Osteoblast (primary cell): ENCODE measurements around the gene HMGB1. TPM values are rescaled to one million over a fixed set of nuclear protein-coding genes. Genes with fewer than 3 reads are reported as not detected.
"Not testable (repeated sequence)": the region's sequence is repeated elsewhere in the genome, so short reads cannot be mapped to it uniquely, and the experiment has no call there.

Experiments
- DNase-seq: peaks from one replicate; pipeline ENCODE4 v3.0.0; 2011; ENCODE audit warnings: low spot score, mixed read lengths; ENCODE audit not compliant: insufficient read length; ENCODE audit errors: missing footprints
- H2AFZ ChIP-seq: 2 replicates; pipeline ENCODE4 v1.6.0; 2011; ENCODE audit warnings: mild to moderate bottlenecking, low read length
- H3K27ac ChIP-seq: 2 replicates; pipeline ENCODE4 v1.5.1; 2011; ENCODE audit warnings: mild to moderate bottlenecking, low read depth, low read length, moderate library complexity
- H3K27me3 ChIP-seq: 2 replicates; pipeline ENCODE4 v1.6.0; 2012; ENCODE audit warnings: mild to moderate bottlenecking, control low read depth, inconsistent platforms, low read length, moderate library complexity; ENCODE audit not compliant: insufficient read depth
- H3K36me3 ChIP-seq: 2 replicates; pipeline ENCODE4 v1.5.1; 2011; ENCODE audit warnings: mild to moderate bottlenecking, low read length, control low read depth, moderate library complexity; ENCODE audit not compliant: insufficient read depth
- H3K4me1 ChIP-seq: 2 replicates; pipeline ENCODE4 v1.5.1; 2011; ENCODE audit warnings: mild to moderate bottlenecking, low read length, control low read depth, moderate library complexity; ENCODE audit not compliant: insufficient read depth
- H3K4me2 ChIP-seq: 2 replicates; pipeline ENCODE4 v1.6.0; 2011; ENCODE audit warnings: mild to moderate bottlenecking, low read length; ENCODE audit not compliant: insufficient read depth
- H3K4me3 ChIP-seq: fragments of 200-600 bp; sonication (generic); 3 replicates; pipeline ENCODE4 v1.5.1; 2012; ENCODE audit warnings: mild to moderate bottlenecking, low read length, inconsistent platforms; ENCODE audit not compliant: insufficient read depth
- H3K79me2 ChIP-seq: 2 replicates; pipeline ENCODE4 v1.6.0; 2012; ENCODE audit warnings: mild to moderate bottlenecking, low read length, control low read depth, inconsistent platforms; ENCODE audit not compliant: insufficient read depth
- H3K9me3 ChIP-seq: 2 replicates; pipeline ENCODE4 v1.5.1; 2011; ENCODE audit warnings: low read depth, low read length, control low read depth
- H4K20me1 ChIP-seq: 2 replicates; pipeline ENCODE4 v1.6.0; 2012; ENCODE audit warnings: mild to moderate bottlenecking, low read length, control low read depth; ENCODE audit not compliant: insufficient read depth
- CTCF ChIP-seq: IDR thresholded peaks from 2 replicates; pipeline ENCODE4 v1.5.1; 2011; ENCODE audit warnings: mild to moderate bottlenecking, low read depth, low read length, moderate library complexity; ENCODE audit errors: extremely low read depth
- total RNA-seq: library from RNA; depleted of rRNA; stranded (reverse); fragments of >200 nt; gene quantifications from 2 replicates; pipeline ENCODE4 v1.2.3, GENCODE V29; 2012

HMGB1 gene
- total RNA-seq, 1 donor: 71.7 TPM

GRCh38 chr13:30443957-30444404 is 21.8 kb downstream of the HMGB1 start:
- DNase-seq: no peak

DNA sequence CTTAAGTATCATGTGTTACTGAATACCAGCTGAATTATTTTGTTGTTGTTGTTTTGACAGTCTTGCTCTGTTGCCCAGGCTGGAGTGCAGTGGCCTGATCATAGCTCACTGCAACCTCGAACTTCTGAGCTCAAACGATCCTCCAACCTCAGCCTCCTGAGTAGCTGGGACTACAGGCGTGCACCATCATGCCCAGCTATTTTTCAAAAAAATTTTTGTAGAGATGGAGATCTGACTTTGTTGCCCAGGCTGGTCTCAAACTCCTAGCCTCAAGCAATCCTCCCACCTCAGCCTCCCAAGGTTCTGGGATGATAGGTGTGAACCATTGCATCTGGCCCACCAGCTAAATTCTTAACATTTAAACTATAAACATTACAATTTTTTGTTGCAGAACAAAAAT is 22.2 kb downstream of the HMGB1 start:
- not testable (repeated sequence) for H4K20me1 ChIP-seq, H3K27ac ChIP-seq, DNase-seq, H3K36me3 ChIP-seq, H3K79me2 ChIP-seq, H2AFZ ChIP-seq, H3K27me3 ChIP-seq, H3K4me2 ChIP-seq, H3K4me3 ChIP-seq, H3K9me3 ChIP-seq, H3K4me1 ChIP-seq

More at GRCh38 chr13:30443957-30444404, 21.8 kb downstream of the HMGB1 start:
- Histone ChIP-seq H3K79me2 (no peaks in the 10 kb centered on the region), H4K20me1 (no peaks in the 10 kb centered on the region), H2AFZ (no peak overlapping the region), H3K9me3 (no peaks in the 10 kb centered on the region), H3K4me2 (no peak overlapping the region), H3K36me3 (no peaks in the 10 kb centered on the region), H3K27me3 (no peaks in the 10 kb centered on the region), H3K27ac (no peak overlapping the region), H3K4me1 (peaks cover 8% of the 10 kb centered on the region), H3K4me3 (no peak overlapping the region)
- TF ChIP-seq CTCF: no peak

GRCh38 chr13:30442926-30443325 is 22.8 kb downstream of the HMGB1 start:
- Histone ChIP-seq H3K27me3 (no peaks in the 10 kb centered on the region), H3K36me3 (no peaks in the 10 kb centered on the region), H4K20me1 (no peaks in the 10 kb centered on the region), H3K4me1 (peaks cover 8% of the 10 kb centered on the region), H3K79me2 (no peaks in the 10 kb centered on the region), H3K27ac (no peak overlapping the region), H3K4me2 (no peak overlapping the region), H2AFZ (no peak overlapping the region), H3K9me3 (no peaks in the 10 kb centered on the region), H3K4me3 (no peak overlapping the region)
- DNase-seq: no peak
- TF ChIP-seq CTCF: no peak

DNA sequence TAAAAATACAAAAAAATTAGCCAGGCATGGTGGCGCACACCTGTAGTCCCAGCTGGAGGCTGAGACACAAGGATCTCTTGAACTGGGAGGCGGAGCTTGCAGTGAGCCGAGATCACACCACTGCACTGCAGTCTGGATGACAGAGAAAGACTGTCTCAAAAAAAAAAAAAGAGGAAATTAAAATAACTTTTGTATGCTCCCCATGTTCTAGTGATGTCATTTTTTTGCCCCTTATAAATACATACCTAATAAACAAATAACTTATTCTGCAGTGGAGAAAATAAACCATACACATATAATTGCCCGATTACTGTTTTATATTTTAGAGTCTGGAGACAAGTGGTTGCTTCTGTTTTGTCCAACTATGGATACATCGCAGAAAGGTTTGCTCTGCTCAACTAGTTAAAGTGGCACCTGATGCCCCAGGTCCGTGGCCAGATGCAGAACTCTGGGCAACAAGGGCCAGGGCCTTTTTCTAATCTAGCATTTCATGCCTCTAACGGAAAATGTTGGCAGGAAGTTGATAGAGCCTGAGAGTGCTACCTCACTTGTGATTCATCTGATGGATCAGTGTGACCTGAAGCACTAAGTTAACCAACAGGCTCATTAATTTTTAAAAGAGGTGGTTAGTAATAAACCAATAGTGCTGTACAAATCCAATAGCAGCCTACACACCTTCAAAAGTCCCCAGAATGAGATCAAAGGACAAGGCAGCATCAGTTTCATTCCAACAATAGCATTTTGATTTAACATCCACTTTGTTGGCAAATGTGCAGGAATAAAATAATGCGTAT is 24.6 kb downstream of the HMGB1 start:
- Histone ChIP-seq H3K27ac (no peak overlapping the region), H3K79me2 (no peaks in the 10 kb centered on the region), H3K9me3 (no peaks in the 10 kb centered on the region), H3K36me3 (no peaks in the 10 kb centered on the region), H3K27me3 (peaks cover 11% of the 10 kb centered on the region), H3K4me3 (no peak overlapping the region), H3K4me2 (no peak overlapping the region), H3K4me1 (peaks cover 7% of the 10 kb centered on the region), H2AFZ (no peak overlapping the region), H4K20me1 (no peaks in the 10 kb centered on the region)
- TF ChIP-seq CTCF: no peak
- DNase-seq: no peak
